C4-2B (cell line): ENCODE results near the gene ATP5IF1.

Source experiments
- ZFX ChIP-seq: fragments of 450-650 bp; IDR thresholded peaks from 2 replicates; pipeline ENCODE4 v1.6.1; 2017
- TF ChIP-seq, protein P1 (sequence below): fragments of 450-650 bp; conservative IDR thresholded peaks from 2 replicates; pipeline ENCODE4 v1.5.1; 2017; ENCODE audit warnings: mild to moderate bottlenecking

DNA sequence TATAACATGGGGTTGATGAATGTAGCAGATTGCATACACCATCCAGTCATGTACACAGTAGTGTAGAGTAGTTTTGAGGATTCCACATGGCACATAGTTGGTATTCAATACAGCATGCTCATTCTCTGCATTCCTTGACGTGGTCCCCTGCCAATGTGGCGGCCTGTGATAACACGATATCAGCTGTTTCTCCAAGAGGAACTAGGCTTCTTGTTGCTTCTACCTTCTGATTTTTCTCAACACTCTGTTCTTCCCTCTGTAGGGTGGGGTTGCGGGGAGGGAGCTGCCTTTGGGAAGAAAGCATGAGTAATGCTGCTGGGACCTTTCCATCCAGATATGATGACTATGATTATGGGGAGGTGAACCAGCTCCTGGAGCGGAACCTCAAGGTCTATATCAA is 42.8 kb downstream of the ATP5IF1 start:
- TF ChIP-seq, protein P1, sequence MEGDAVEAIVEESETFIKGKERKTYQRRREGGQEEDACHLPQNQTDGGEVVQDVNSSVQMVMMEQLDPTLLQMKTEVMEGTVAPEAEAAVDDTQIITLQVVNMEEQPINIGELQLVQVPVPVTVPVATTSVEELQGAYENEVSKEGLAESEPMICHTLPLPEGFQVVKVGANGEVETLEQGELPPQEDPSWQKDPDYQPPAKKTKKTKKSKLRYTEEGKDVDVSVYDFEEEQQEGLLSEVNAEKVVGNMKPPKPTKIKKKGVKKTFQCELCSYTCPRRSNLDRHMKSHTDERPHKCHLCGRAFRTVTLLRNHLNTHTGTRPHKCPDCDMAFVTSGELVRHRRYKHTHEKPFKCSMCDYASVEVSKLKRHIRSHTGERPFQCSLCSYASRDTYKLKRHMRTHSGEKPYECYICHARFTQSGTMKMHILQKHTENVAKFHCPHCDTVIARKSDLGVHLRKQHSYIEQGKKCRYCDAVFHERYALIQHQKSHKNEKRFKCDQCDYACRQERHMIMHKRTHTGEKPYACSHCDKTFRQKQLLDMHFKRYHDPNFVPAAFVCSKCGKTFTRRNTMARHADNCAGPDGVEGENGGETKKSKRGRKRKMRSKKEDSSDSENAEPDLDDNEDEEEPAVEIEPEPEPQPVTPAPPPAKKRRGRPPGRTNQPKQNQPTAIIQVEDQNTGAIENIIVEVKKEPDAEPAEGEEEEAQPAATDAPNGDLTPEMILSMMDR, result no peak
- no peak for TF ChIP-seq ZFX
